ENCODE data around the gene SRSF9.
A peak's percentile ranks its signal among the peaks of the same experiment; 100 is the strongest.

SRSF9 gene

GRCh38 chr12:120437735-120438494, 31.6 kb downstream of the SRSF9 start, which contains the start of gene COX6A1:
TSS of gene COX6A1 (plus strand) at chr12:120438113. CDS start at chr12:120438127, 14 bp downstream.
- H4K20me1 ChIP-seq (ENCODE audit: insufficient read depth, low read length) = no peaks in the 10 kb centered on the region
- DNase-seq = peak; percentile 97
- no peaks in the 10 kb centered on the region for H3K9me2 ChIP-seq (replicated peaks; ENCODE audit: insufficient read depth, low read length)
- no peaks in the 10 kb centered on the region; the same call in 1 of the 2 replicates for H3F3A ChIP-seq (ENCODE audit: insufficient read depth, low read length)
- peak within 1 kb of the TSS; percentile 38; the same call in 1 of the 2 replicates for H3K27ac ChIP-seq (ENCODE audit: low read length)
- no peaks in the 10 kb centered on the region for H3K9me3 ChIP-seq (replicated peaks; ENCODE audit: insufficient read depth, low read length)
- 0 out of 2 replicates have a peak, but pooled peaks cover 3% of the 10 kb centered on the region for H3K4me1 ChIP-seq (ENCODE audit: low read length)
- peak within 1 kb of the TSS; percentile 79 for H3K4me3 ChIP-seq (ENCODE audit: low read length)
- H3K9ac ChIP-seq (ENCODE audit: low read length) = peak within 1 kb of the TSS; percentile 66; the same call in 1 of the 2 replicates
- H2AFZ ChIP-seq (ENCODE audit: low read length) = peak within 1 kb of the TSS; percentile 79
- H3K27me3 ChIP-seq (replicated peaks; ENCODE audit: insufficient read depth, low read length) = no peaks in the 10 kb centered on the region
- H3K79me2 ChIP-seq (ENCODE audit: low read length) = peaks cover 39% of the 10 kb centered on the region
- TF ChIP-seq EZH2phosphoT487 (IDR thresholded peaks at IDR 0.05; ENCODE audit: low read length) = no peak
- no peaks in the 10 kb centered on the region for H3K36me3 ChIP-seq (replicated peaks; ENCODE audit: insufficient read depth, low read length)
- H3K4me2 ChIP-seq (ENCODE audit: low read depth, low read length) = peak within 1 kb of the TSS; percentile 66; the same call in 1 of the 2 replicates

- Histone ChIP-seq H4K20me1 (ENCODE audit: insufficient read depth, low read length) (no peaks in the 10 kb centered on the region), H3K4me3 (ENCODE audit: low read length) (no peak overlapping the region), H3K9me3 (replicated peaks; ENCODE audit: insufficient read depth, low read length) (no peaks in the 10 kb centered on the region), H3K79me2 (ENCODE audit: low read length) (peaks cover under 1% of the 10 kb centered on the region; the same call in 1 of the 2 replicates), H3K27me3 (replicated peaks; ENCODE audit: insufficient read depth, low read length) (no peaks in the 10 kb centered on the region), H3K4me1 (ENCODE audit: low read length) (no peaks in the 10 kb centered on the region), H3K9ac (ENCODE audit: low read length) (no peak overlapping the region), H3F3A (ENCODE audit: insufficient read depth, low read length) (no peaks in the 10 kb centered on the region; the same call in 1 of the 2 replicates), H3K27ac (ENCODE audit: low read length) (no peak overlapping the region), H3K36me3 (replicated peaks; ENCODE audit: insufficient read depth, low read length) (no peaks in the 10 kb centered on the region), H3K9me2 (replicated peaks; ENCODE audit: insufficient read depth, low read length) (no peaks in the 10 kb centered on the region), H3K4me2 (ENCODE audit: low read depth, low read length) (no peak overlapping the region), H2AFZ (ENCODE audit: low read length) (no peak overlapping the region)
- no peak for DNase-seq
- TF ChIP-seq EZH2 (optimal IDR thresholded peaks at IDR 0.05; ENCODE audit: low read depth, low read length) = no peak
- TF ChIP-seq CTCF (IDR thresholded peaks at IDR 0.05; ENCODE audit: low read length) = no peak
- TF ChIP-seq EZH2phosphoT487 (IDR thresholded peaks at IDR 0.05; ENCODE audit: low read length) = no peak
Observed at GRCh38 chr12:120432772-120433525, 36.6 kb downstream of the SRSF9 start.

DNA sequence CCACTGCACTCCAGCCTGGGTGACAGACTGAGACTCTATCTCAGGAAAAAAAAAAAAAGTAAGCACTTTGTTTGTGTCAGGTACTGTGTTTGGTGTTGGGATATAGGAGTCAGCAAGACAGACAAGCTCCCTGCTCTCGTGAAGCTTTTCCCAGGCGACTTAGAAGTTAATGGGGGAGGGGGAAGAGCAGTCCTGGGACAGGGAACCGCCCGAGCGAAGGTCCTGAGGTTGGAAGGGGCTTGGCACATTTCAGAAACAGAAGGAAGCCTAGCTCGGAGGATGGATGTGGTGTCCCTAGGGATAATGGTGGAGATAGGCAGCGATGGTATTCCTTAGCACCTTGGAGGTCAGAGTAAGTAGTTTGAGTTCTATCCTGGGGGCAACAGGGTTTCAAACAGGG, 40.2 kb downstream of the SRSF9 start:
- Histone ChIP-seq H3K9ac (ENCODE audit: low read length) (no peak overlapping the region), H4K20me1 (ENCODE audit: insufficient read depth, low read length) (no peaks in the 10 kb centered on the region), H3K79me2 (ENCODE audit: low read length) (no peaks in the 10 kb centered on the region), H3F3A (ENCODE audit: insufficient read depth, low read length) (no peaks in the 10 kb centered on the region), H2AFZ (ENCODE audit: low read length) (no peak overlapping the region), H3K4me3 (ENCODE audit: low read length) (no peak overlapping the region), H3K4me2 (ENCODE audit: low read depth, low read length) (no peak overlapping the region), H3K4me1 (ENCODE audit: low read length) (no peaks in the 10 kb centered on the region), H3K27me3 (replicated peaks; ENCODE audit: insufficient read depth, low read length) (no peaks in the 10 kb centered on the region), H3K36me3 (replicated peaks; ENCODE audit: insufficient read depth, low read length) (no peaks in the 10 kb centered on the region), H3K9me2 (replicated peaks; ENCODE audit: insufficient read depth, low read length) (no peaks in the 10 kb centered on the region), H3K9me3 (replicated peaks; ENCODE audit: insufficient read depth, low read length) (no peaks in the 10 kb centered on the region), H3K27ac (ENCODE audit: low read length) (no peak overlapping the region)
- TF ChIP-seq EZH2phosphoT487 (IDR thresholded peaks at IDR 0.05; ENCODE audit: low read length) (no peak), EZH2 (optimal IDR thresholded peaks at IDR 0.05; ENCODE audit: low read depth, low read length) (no peak), CTCF (IDR thresholded peaks at IDR 0.05; ENCODE audit: low read length) (no peak)
- DNase-seq = no peak
